Karpas-422 (cell line): Measurements from ENCODE around the gene LARP1B. TPM values are rescaled to one million over a fixed set of nuclear protein-coding genes. Genes with fewer than 3 reads are reported as not detected.
A peak's percentile ranks its signal among the peaks of the same experiment; 100 is the strongest.
"Not testable (repeated sequence)": the region's sequence is repeated elsewhere in the genome, so short reads cannot be mapped to it uniquely, and the experiment has no call there.

Source experiments
- DNase-seq: peaks from one replicate; pipeline ENCODE4 v3.0.0-alpha.2; 2015
- H2AFZ ChIP-seq: fragments of 200-600 bp; sonication (generic); 2 replicates; pipeline ENCODE4 v1.6.1; 2014; ENCODE audit warnings: antibody characterized with exemption, low read length, mixed read lengths
- H3K27ac ChIP-seq: fragments of 200-600 bp; sonication (generic); 2 replicates; pipeline ENCODE4 v1.5.1; 2014; ENCODE audit warnings: mild to moderate bottlenecking, low read length, moderate library complexity
- H3K27me3 ChIP-seq: fragments of 200-600 bp; sonication (generic); 2 replicates; pipeline ENCODE4 v1.6.1; 2014; ENCODE audit warnings: low read length, mixed read lengths
- H3K36me3 ChIP-seq: fragments of 200-600 bp; sonication (generic); 2 replicates; pipeline ENCODE4 v1.6.1; 2014; ENCODE audit warnings: low read length, mixed read lengths; ENCODE audit not compliant: insufficient read depth
- H3K4me1 ChIP-seq: fragments of 200-600 bp; sonication (generic); 2 replicates; pipeline ENCODE4 v1.6.1; 2014; ENCODE audit warnings: mild to moderate bottlenecking, low read length, mixed read lengths
- H3K4me2 ChIP-seq: fragments of 200-600 bp; sonication (generic); 2 replicates; pipeline ENCODE4 v1.6.1; 2014; ENCODE audit warnings: low read length, low read depth, mild to moderate bottlenecking; ENCODE audit not compliant: poor library complexity, severe bottlenecking
- H3K4me3 ChIP-seq: fragments of 200-600 bp; sonication (generic); 2 replicates; pipeline ENCODE4 v1.5.1; 2014; ENCODE audit warnings: mild to moderate bottlenecking, antibody characterized with exemption, low read length, mixed read lengths
- H3K79me2 ChIP-seq: fragments of 200-600 bp; sonication (generic); 2 replicates; pipeline ENCODE4 v1.6.1; 2014; ENCODE audit warnings: mild to moderate bottlenecking, low read length, mixed read lengths
- H3K9ac ChIP-seq: fragments of 200-600 bp; sonication (generic); 2 replicates; pipeline ENCODE4 v1.6.0; 2014; ENCODE audit warnings: low read length
- H3K9me2 ChIP-seq: fragments of 200-600 bp; sonication (generic), shearing (Covaris generic); replicated peaks from 2 replicates; pipeline ENCODE4 v1.6.0; 2014; ENCODE audit warnings: mild to moderate bottlenecking, low read length, moderate library complexity; ENCODE audit not compliant: insufficient read depth
- H3K9me3 ChIP-seq: fragments of 300-700, 200-600 bp; sonication (generic); 2 replicates; pipeline ENCODE4 v1.6.1; 2014; ENCODE audit warnings: low read length, mixed read lengths
- H4K20me1 ChIP-seq: fragments of 200-600 bp; sonication (generic); 2 replicates; pipeline ENCODE4 v1.6.1; 2014; ENCODE audit warnings: mild to moderate bottlenecking, antibody characterized with exemption, low read length, low read depth; ENCODE audit not compliant: insufficient read depth
- total RNA-seq: library from RNA; depleted of rRNA; stranded (reverse); fragments of >200 nt; shearing (Covaris generic); gene quantifications from 2 replicates; pipeline ENCODE4 v1.2.3, GENCODE V29; 2014; ENCODE audit warnings: low replicate concordance

LARP1B gene
- total RNA-seq, 1 experiment from 2014 or later, result 62.8 TPM

DNA sequence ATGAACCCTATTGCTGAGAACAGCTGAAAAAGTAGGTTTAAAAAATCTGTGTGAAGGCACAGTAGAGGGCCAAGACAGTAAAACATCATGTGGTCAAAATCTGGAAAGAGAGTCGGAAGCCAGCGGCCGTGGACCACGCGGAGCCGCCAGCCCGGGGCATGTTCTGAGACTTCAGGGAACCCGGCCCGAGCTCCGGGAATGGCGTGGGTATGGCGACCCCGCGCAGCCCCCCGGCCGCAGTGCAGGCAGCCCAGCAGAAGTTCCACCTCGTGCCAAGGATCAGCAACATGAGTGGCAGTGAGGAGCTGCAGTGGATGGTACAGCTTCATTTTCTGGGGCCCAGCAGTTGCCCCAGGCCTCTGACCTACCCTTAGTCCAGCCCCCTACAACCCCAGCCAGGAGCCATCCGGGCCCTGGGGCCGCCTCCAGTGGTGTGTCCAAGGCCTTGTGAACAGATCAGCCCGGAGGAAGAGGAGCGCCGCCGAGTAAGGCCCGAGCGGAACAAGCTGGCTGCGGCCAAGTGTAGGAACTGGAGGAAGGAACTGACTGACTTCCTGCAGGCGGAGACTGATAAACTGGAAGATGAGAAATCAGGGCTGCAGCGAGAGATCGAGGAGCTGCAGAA is 94.2 kb downstream of the LARP1B start:
- H3K36me3 ChIP-seq, result peaks cover 5% of the 10 kb centered on the region
- peaks cover 23% of the 10 kb centered on the region for H3K79me2 ChIP-seq
- H2AFZ ChIP-seq, result no peak overlapping the region
- no peak overlapping the region for H3K9ac ChIP-seq
- H3K27me3 ChIP-seq, result no peaks in the 10 kb centered on the region
- H3K4me1 ChIP-seq, result peaks cover 14% of the 10 kb centered on the region
- no peak overlapping the region for H3K4me3 ChIP-seq
- no peak for DNase-seq
- no peaks in the 10 kb centered on the region for H3K9me2 ChIP-seq
- H4K20me1 ChIP-seq, result no peaks in the 10 kb centered on the region
- no peak overlapping the region for H3K4me2 ChIP-seq
- H3K27ac ChIP-seq, result no peak overlapping the region
- H3K9me3 ChIP-seq, result no peaks in the 10 kb centered on the region

DNA sequence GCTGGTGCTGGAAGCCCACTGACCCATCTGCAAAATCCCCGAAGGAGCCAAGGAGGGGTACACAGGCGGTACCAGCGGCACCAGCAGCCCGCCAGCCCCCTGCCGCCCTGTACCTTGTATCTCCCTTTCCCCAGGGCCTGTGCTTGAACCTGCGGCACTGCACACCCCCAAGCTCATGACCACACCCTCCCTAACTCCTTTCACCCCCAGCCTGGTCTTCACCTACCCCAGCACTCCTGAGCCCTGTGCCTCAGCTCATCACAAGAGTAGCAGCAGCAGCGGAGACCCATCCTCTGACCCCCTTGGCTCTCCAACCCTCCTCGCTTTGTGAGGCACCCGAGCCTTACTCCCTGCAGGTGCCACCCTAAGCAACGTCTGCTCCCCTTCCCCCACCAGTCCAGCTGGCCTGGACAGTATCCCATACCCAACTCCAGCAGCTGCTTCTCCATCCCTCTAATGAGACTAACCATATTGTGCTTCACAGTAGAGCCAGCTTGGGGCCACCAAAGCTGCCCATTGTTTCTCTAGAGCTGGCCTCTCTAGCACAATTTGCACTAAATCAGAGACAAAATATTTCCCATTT is 94.9 kb downstream of the LARP1B start:
- peaks cover 5% of the 10 kb centered on the region for H3K36me3 ChIP-seq
- peaks cover 19% of the 10 kb centered on the region for H3K4me1 ChIP-seq
- no peak overlapping the region for H3K4me3 ChIP-seq
- H2AFZ ChIP-seq, result no peak overlapping the region
- no peak for DNase-seq
- no peaks in the 10 kb centered on the region for H4K20me1 ChIP-seq
- H3K9ac ChIP-seq, result no peak overlapping the region
- no peak overlapping the region for H3K27ac ChIP-seq
- H3K27me3 ChIP-seq, result no peaks in the 10 kb centered on the region
- no peaks in the 10 kb centered on the region for H3K9me2 ChIP-seq
- H3K9me3 ChIP-seq, result no peaks in the 10 kb centered on the region
- no peak overlapping the region for H3K4me2 ChIP-seq
- H3K79me2 ChIP-seq, result peaks cover 22% of the 10 kb centered on the region

DNA sequence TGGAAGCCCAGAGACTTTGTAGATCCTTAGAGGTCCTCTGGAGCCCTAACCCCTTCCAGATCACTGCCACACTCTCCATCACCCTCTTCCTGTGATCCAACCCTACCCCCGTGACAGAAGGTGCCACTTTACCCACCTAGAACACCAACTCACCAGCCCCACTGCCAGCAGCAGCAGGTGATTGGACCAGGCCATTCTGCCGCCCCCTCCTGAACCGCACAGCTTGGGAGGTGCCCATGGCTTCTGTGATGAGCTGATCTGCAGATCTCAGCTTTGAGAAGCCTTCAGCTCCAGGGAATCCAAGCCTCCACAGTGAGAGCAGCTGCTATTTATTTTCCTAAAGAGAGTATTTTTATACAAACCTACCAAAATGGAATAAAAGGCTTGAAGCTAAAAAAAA is 95.4 kb downstream of the LARP1B start:
- not testable (repeated sequence) for H3K36me3 ChIP-seq, H3K9ac ChIP-seq, H2AFZ ChIP-seq, H4K20me1 ChIP-seq, H3K4me3 ChIP-seq, H3K27me3 ChIP-seq, H3K9me2 ChIP-seq, H3K4me2 ChIP-seq, H3K9me3 ChIP-seq, H3K27ac ChIP-seq, DNase-seq
- peaks cover 22% of the 10 kb centered on the region for H3K79me2 ChIP-seq
- peaks cover 24% of the 10 kb centered on the region for H3K4me1 ChIP-seq

DNA sequence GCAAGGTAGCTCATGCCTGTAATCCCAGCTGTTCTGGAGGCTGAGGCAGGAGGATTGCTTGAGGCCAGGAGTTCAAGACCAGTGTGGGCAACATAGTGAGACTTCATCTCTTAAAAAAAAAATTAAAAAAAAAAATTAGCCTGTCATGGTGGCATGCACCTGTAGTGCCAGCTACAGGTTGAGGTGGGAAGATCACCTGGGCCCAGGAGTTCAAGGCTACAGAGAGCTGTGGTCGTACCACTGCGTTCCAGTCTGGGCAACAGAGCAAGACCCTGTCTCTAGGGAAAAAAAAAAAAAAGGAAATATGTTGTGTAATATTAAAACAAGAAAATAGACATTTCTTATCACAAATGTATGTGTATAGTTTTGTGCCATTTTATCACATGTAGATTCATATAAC is 97.8 kb downstream of the LARP1B start:
- peaks cover 5% of the 10 kb centered on the region for H3K36me3 ChIP-seq
- H3K79me2 ChIP-seq, result peaks cover 30% of the 10 kb centered on the region
- no peaks in the 10 kb centered on the region for H3K9me3 ChIP-seq
- no peak overlapping the region for H3K9ac ChIP-seq
- no peak overlapping the region for H3K4me2 ChIP-seq
- H3K4me3 ChIP-seq, result no peak overlapping the region
- H3K9me2 ChIP-seq, result no peaks in the 10 kb centered on the region
- no peak overlapping the region for H3K27ac ChIP-seq
- H3K4me1 ChIP-seq, result peaks cover 32% of the 10 kb centered on the region
- DNase-seq, result no peak
- H2AFZ ChIP-seq, result no peak overlapping the region
- H3K27me3 ChIP-seq, result no peaks in the 10 kb centered on the region
- no peaks in the 10 kb centered on the region for H4K20me1 ChIP-seq

DNA sequence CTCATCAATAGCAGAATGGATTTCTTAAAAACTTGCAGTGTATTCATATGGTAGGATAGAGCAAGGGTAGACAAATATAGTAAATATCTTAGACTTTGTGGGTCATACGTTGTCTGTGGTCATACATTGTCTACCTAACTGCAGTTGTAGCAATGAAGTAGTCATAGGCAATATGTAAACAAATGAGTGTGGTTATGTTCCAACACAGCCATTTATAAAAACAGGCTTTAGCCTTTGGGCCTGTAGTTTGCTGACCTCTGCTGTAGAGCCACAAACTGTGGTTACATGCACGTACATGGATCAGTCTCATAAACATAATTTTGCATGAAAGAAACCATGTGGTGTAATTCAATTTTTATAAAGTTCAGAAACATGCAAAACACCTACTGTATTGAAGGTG is 98.9 kb downstream of the LARP1B start:
- Histone ChIP-seq H3K4me1 (peaks cover 32% of the 10 kb centered on the region), H3K9me2 (no peaks in the 10 kb centered on the region), H3K9me3 (no peaks in the 10 kb centered on the region), H4K20me1 (no peaks in the 10 kb centered on the region), H3K27ac (peak overlapping the region; percentile 16; the same call in 1 of the 2 replicates), H3K79me2 (peaks cover 30% of the 10 kb centered on the region), H3K4me2 (peak overlapping the region; percentile 13), H3K27me3 (no peaks in the 10 kb centered on the region), H2AFZ (no peak overlapping the region), H3K4me3 (no peak overlapping the region), H3K9ac (no peak overlapping the region), H3K36me3 (peaks cover 5% of the 10 kb centered on the region)
- no peak for DNase-seq

DNA sequence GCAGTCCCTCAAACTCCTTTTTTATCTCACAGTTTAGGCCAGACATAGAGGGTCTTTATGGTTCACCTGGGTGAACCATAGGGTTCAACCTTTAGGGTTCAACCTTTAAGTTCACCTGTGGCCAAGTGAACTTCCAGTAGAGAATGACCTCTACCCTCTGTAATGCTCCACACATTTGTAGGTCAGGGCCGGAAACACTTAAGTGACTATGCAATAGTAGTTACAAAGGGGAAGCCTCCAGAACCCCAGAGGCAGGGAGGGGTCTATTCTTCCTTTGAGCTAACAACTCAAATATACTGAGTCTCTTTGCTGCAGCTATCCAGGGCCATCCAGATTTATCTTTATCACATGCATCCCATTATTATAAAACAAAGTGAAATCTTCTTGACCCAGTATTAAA is 100.0 kb downstream of the LARP1B start:
- H4K20me1 ChIP-seq, result no peaks in the 10 kb centered on the region
- H3K36me3 ChIP-seq, result peaks cover 3% of the 10 kb centered on the region; the same call in 1 of the 2 replicates
- no peak overlapping the region for H3K9ac ChIP-seq
- H3K4me2 ChIP-seq, result no peak overlapping the region
- H3K9me2 ChIP-seq, result no peaks in the 10 kb centered on the region
- no peak for DNase-seq
- no peak overlapping the region for H3K4me3 ChIP-seq
- H3K27ac ChIP-seq, result 0 out of 2 replicates have a peak overlapping the region, but pooled peaks have one; percentile 16
- peaks cover 32% of the 10 kb centered on the region for H3K4me1 ChIP-seq
- H3K27me3 ChIP-seq, result no peaks in the 10 kb centered on the region
- no peak overlapping the region for H2AFZ ChIP-seq
- peaks cover 34% of the 10 kb centered on the region for H3K79me2 ChIP-seq
- H3K9me3 ChIP-seq, result no peaks in the 10 kb centered on the region

DNA sequence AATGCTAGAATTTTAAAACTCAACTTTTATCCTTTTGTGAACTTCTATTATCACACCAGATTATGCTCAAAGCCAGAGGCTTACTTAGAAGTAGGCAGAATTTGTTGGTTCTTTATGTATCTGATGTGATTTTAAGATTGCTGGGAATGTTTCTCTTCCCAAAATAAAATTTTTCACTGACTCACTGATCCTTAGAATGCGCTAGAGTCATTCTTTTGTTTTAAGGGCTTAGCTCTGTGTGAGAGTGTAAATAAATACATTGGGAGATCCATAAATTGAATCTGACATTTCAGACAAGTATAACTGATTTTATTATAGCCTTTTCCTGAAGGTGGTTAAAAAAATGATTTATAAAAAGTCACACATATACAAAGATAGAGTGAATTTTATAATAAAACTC is 101.3 kb downstream of the LARP1B start:
- Histone ChIP-seq H3K4me1 (peaks cover 32% of the 10 kb centered on the region), H3K27ac (no peak overlapping the region), H3K27me3 (no peaks in the 10 kb centered on the region), H3K9ac (no peak overlapping the region), H2AFZ (no peak overlapping the region), H3K4me3 (no peak overlapping the region), H3K9me2 (no peaks in the 10 kb centered on the region), H3K4me2 (no peak overlapping the region), H4K20me1 (no peaks in the 10 kb centered on the region), H3K9me3 (no peaks in the 10 kb centered on the region), H3K36me3 (0 out of 2 replicates have a peak, but pooled peaks cover 3% of the 10 kb centered on the region), H3K79me2 (peaks cover 39% of the 10 kb centered on the region)
- no peak for DNase-seq

DNA sequence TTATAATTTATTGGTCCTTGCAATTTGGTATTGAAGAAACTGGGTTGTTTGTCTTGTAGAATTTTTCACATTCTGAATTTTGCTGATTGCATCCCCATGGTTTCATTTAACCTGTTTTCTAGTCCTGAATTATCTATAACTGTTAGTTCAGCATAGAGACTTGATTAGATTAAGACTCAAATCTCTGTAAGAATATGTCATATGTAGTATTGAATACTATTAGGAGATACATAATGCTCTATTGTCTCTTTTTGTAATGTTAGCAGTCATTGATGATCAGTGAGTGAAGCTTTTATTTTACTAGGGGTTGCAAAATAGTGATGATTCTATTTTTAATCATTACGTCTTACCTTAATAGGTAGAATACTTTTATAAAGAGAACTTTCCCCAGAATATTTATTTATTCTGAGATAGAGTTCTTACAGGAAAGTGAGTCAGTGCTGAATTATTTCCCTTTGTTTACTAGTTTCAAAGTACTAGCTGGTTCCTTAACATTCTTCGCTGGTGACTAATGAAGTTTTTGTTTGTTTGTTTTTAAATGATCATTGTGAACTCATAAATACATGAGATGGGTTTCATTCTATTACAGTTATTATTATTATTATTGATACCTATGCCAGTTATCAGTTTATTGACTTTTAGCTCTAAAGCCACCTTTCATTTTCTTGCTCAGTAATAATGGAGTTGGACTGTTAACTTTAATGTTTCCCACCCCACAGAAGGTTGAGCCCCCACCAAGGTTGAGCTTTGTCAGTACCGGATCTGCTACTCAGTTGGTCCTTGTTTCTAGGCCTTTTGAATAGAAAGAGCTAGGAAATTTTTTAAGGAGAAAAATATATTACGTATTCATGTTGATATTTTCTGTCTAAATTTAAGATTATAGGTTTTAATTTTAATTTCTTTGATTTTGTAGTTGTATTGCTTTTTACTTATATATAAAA is 102.3 kb downstream of the LARP1B start:
- Histone ChIP-seq H3K27ac (no peak overlapping the region), H3K9me3 (no peaks in the 10 kb centered on the region), H2AFZ (no peak overlapping the region), H3K27me3 (no peaks in the 10 kb centered on the region), H3K9ac (no peak overlapping the region), H3K4me3 (no peak overlapping the region), H3K36me3 (0 out of 2 replicates have a peak, but pooled peaks cover 3% of the 10 kb centered on the region), H3K4me2 (no peak overlapping the region), H3K4me1 (peaks cover 32% of the 10 kb centered on the region), H3K79me2 (peaks cover 48% of the 10 kb centered on the region), H4K20me1 (no peaks in the 10 kb centered on the region), H3K9me2 (no peaks in the 10 kb centered on the region)
- no peak for DNase-seq
